Measurements from ENCODE around the gene CFAP410. TPM values are rescaled to one million over a fixed set of nuclear protein-coding genes. Genes with fewer than 3 reads are reported as not detected.

The CFAP410 gene
- total RNA-seq, 4 donors from 2014 or later, result 20.5 to 50.6 (median 39.9) TPM

- peak in 1 of 3 donors; percentile 37 for DNase-seq
- H3K9me3 ChIP-seq, result peaks cover 0 to 10% (median 0%) of the 10 kb centered on the region in 4 donors
- TF ChIP-seq POLR2A (IDR thresholded peaks at IDR 0.05), result no peak
- H3K27me3 ChIP-seq, result no peaks in the 10 kb centered on the region
- H3K27ac ChIP-seq, result no peak overlapping the region
- H3K4me1 ChIP-seq, result peaks cover 0 to under 1% (median 0%) of the 10 kb centered on the region in 4 donors
- H3K36me3 ChIP-seq, result no peaks in the 10 kb centered on the region
- no peak overlapping the region for H3K4me3 ChIP-seq
Measured at GRCh38 chr21:44380876-44381275, 41.7 kb upstream of the CFAP410 start.

GRCh38 chr21:44379991-44380865 is 41.0 kb upstream of the CFAP410 start:
- no peak overlapping the region for H3K27ac ChIP-seq
- DNase-seq, result peak in 1 of 3 donors; percentile 27
- TF ChIP-seq CTCF (IDR thresholded peaks at IDR 0.05) (no peak), POLR2A (IDR thresholded peaks at IDR 0.05) (no peak)
- no peaks in the 10 kb centered on the region for H3K36me3 ChIP-seq
- H3K9me3 ChIP-seq, result peaks cover 0 to 4% (median 0%) of the 10 kb centered on the region in 4 donors
- H3K27me3 ChIP-seq, result no peaks in the 10 kb centered on the region
- peaks cover 0 to 6% (median 3%) of the 10 kb centered on the region in 4 donors for H3K4me1 ChIP-seq
- no peak overlapping the region for H3K4me3 ChIP-seq

GRCh38 chr21:44379515-44379848 is 40.3 kb upstream of the CFAP410 start:
- Histone ChIP-seq H3K4me3 (no peak overlapping the region), H3K36me3 (no peaks in the 10 kb centered on the region), H3K4me1 (peaks cover 0 to 13% (median 5%) of the 10 kb centered on the region in 4 donors), H3K9me3 (no peaks in the 10 kb centered on the region), H3K27ac (no peak overlapping the region), H3K27me3 (no peaks in the 10 kb centered on the region)
- DNase-seq, result peak in 1 of 3 donors; percentile 40
- TF ChIP-seq CTCF (IDR thresholded peaks at IDR 0.05) (no peak), POLR2A (IDR thresholded peaks at IDR 0.05) (no peak)

GRCh38 chr21:44378646-44379514 is 39.7 kb upstream of the CFAP410 start:
- TF ChIP-seq POLR2A (IDR thresholded peaks at IDR 0.05) (no peak), CTCF (IDR thresholded peaks at IDR 0.05) (no peak)
- peaks cover 0 to 13% (median 5%) of the 10 kb centered on the region in 4 donors for H3K4me1 ChIP-seq
- H3K36me3 ChIP-seq, result no peaks in the 10 kb centered on the region
- no peak overlapping the region for H3K27ac ChIP-seq
- no peaks in the 10 kb centered on the region for H3K9me3 ChIP-seq
- DNase-seq, result peak in 1 of 3 donors; percentile 25
- H3K4me3 ChIP-seq, result no peak overlapping the region
- no peaks in the 10 kb centered on the region for H3K27me3 ChIP-seq

GRCh38 chr21:44377922-44378645 is 38.9 kb upstream of the CFAP410 start:
- H3K4me3 ChIP-seq, result no peak overlapping the region
- no peak for TF ChIP-seq POLR2A (IDR thresholded peaks at IDR 0.05)
- no peak for TF ChIP-seq CTCF (IDR thresholded peaks at IDR 0.05)
- peak in 1 of 3 donors; percentile 17 for DNase-seq
- no peaks in the 10 kb centered on the region for H3K36me3 ChIP-seq
- H3K4me1 ChIP-seq, result peaks cover 0 to 13% (median 5%) of the 10 kb centered on the region in 4 donors
- no peak overlapping the region for H3K27ac ChIP-seq
- no peaks in the 10 kb centered on the region for H3K27me3 ChIP-seq
- H3K9me3 ChIP-seq, result no peaks in the 10 kb centered on the region

Data from Peyer's patch (tissue), 4 donors.